ENCODE data around the gene PRKG1. TPM values are rescaled to one million over a fixed set of nuclear protein-coding genes. Genes with fewer than 3 reads are reported as not detected.

PRKG1 gene
- total RNA-seq, 1 experiment from 2014 or later: 16.5 TPM

- TF ChIP-seq ATF2 (CRISPR knock-in tag; IDR thresholded peaks at IDR 0.05; ENCODE audit: borderline replicate concordance, low read depth): no peak
- TF ChIP-seq TP53 (CRISPR knock-in tag; IDR thresholded peaks at IDR 0.05): no peak
- no peak for TF ChIP-seq ZNF532 (CRISPR knock-in tag; IDR thresholded peaks at IDR 0.05; ENCODE audit: borderline replicate concordance)
- TF ChIP-seq ATF3 (CRISPR knock-in tag; conservative IDR thresholded peaks at IDR 0.05): no peak
- TF ChIP-seq EMX1 (CRISPR knock-in tag; IDR thresholded peaks at IDR 0.05): no peak
Measured at GRCh38 chr10:51532044-51532443, 457.8 kb downstream of the PRKG1 start (continued).

- H3K4me1 Mint-ChIP-seq: no peaks in the 10 kb centered on the region
- H3K36me3 Mint-ChIP-seq: no peaks in the 10 kb centered on the region
- no peaks in the 10 kb centered on the region for H3K9me3 Mint-ChIP-seq
- CTCF ChIA-PET: no interaction called here
- no peak for ATAC-seq
- no peaks in the 10 kb centered on the region for H3K27me3 Mint-ChIP-seq (ENCODE audit: low read depth)
- POLR2A ChIA-PET: no interaction called here
- no peak overlapping the region for H3K27ac Mint-ChIP-seq
- no peak for DNase-seq (ENCODE audit: low spot score)
- H3K4me3 Mint-ChIP-seq: no peak overlapping the region
- TF ChIP-seq OVOL2 (CRISPR knock-in tag; IDR thresholded peaks at IDR 0.05; ENCODE audit: borderline replicate concordance): no peak
- no peak for TF ChIP-seq ZNF121 (CRISPR knock-in tag; IDR thresholded peaks at IDR 0.05)
- no peak for TF ChIP-seq CTCF (IDR thresholded peaks at IDR 0.05)
- no peak for TF ChIP-seq FOXP4 (CRISPR knock-in tag; IDR thresholded peaks at IDR 0.05)
- no peak for TF ChIP-seq ZNF281 (CRISPR knock-in tag; IDR thresholded peaks at IDR 0.05)
- TF ChIP-seq JAZF1 (CRISPR knock-in tag; IDR thresholded peaks at IDR 0.05): no peak
- TF ChIP-seq ZNF532 (CRISPR knock-in tag; IDR thresholded peaks at IDR 0.05; ENCODE audit: borderline replicate concordance): no peak
Measured at GRCh38 chr10:51542853-51543252, 468.6 kb downstream of the PRKG1 start.

Measured in WTC11 (cell line).